K562 (cell line): Measurements from ENCODE around the gene GPHA2. TPM values are rescaled to one million over a fixed set of nuclear protein-coding genes. Genes with fewer than 3 reads are reported as not detected.

Experiments
- ATAC-seq: fragments of 200-7000 bp; cut with Tn5 transposase; 3 replicates; pipeline ENCODE4 v1.9.1; 2020; ENCODE audit warnings: moderate library complexity
- BruUV-seq: library from RNA; stranded (reverse); fragments of 400-500 nt; replicated peaks from 2 replicates; lab custom pipeline; 2021; lab: Mats Ljungman, UMichigan
- CTCF ChIA-PET: fragments of 300-600 bp; formaldehyde crosslinking; extraction: SDS; loops from one replicate; lab custom pipeline; 2021; ENCODE audit warnings: low intra/inter-chr PET ratio; lab: Yijun Ruan, JAX
- POLR2A ChIA-PET: fragments of 300-600, 350-650 bp; sonication (Branson Sonifier 250); formaldehyde crosslinking; extraction: SDS; loops from one replicate; lab custom pipeline; 2021; ENCODE audit warnings: antibody characterized with exemption, inconsistent platforms; lab: Yijun Ruan, JAX
- DNase-seq, 4 experiments: peaks; one replicate each; pipeline versions ENCODE4 v3.0.0 to v3.0.0-alpha.2; 2011 to 2018; ENCODE audit warnings: low spot score in 3 of 4, mixed read lengths in 3 of 4; ENCODE audit errors: extremely low read depth in 1 of 4
- FAIRE-seq: peaks from 2 replicates; lab custom pipeline; 2011; peaks lifted over from hg19 to GRCh38; lab: Jason Lieb, UNC
- H2AFZ ChIP-seq: 2 replicates; pipeline ENCODE4 v1.6.0; 2011; ENCODE audit warnings: low read depth, low read length, control low read depth, inconsistent platforms
- H3K27ac ChIP-seq: fragments of 200-600 bp; 3 replicates; pipeline ENCODE4 v1.8.0; 2011; ENCODE audit warnings: low read depth, mild to moderate bottlenecking, control low read depth, inconsistent platforms, low read length, moderate library complexity, mixed read lengths; ENCODE audit errors: extremely low read depth
- H3K27me3 ChIP-seq, 2 experiments: fragments of 300-600 bp in 1 of 2; 2 replicates in 1 of 2; 3 replicates in 1 of 2; pipeline versions ENCODE4 v1.6.0 to v1.8.0; 2011; ENCODE audit warnings: inconsistent platforms in 2 of 2, low read length in 2 of 2, mild to moderate bottlenecking in 1 of 2, mixed read lengths in 1 of 2, moderate library complexity in 1 of 2; ENCODE audit not compliant: control insufficient read depth in 2 of 2, insufficient read depth in 2 of 2
- H3K36me3 ChIP-seq: fragments of 300-600 bp; 3 replicates; pipeline ENCODE4 v1.8.0; 2011; ENCODE audit warnings: mild to moderate bottlenecking, low read length, inconsistent platforms; ENCODE audit not compliant: control insufficient read depth, insufficient read depth
- H3K4me1 ChIP-seq, 2 experiments: fragments of 200-600 bp in 1 of 2; replicated peaks in 1 of 2; 2 replicates in 1 of 2; 3 replicates in 1 of 2; pipeline versions ENCODE4 v1.5.1 to v1.8.0; 2011; ENCODE audit warnings: inconsistent platforms in 2 of 2, low read length in 2 of 2, mild to moderate bottlenecking in 1 of 2, mixed read lengths in 1 of 2, moderate library complexity in 1 of 2; ENCODE audit not compliant: control insufficient read depth in 2 of 2, insufficient read depth in 2 of 2
- H3K4me2 ChIP-seq: 2 replicates; pipeline ENCODE4 v1.6.1; 2011; ENCODE audit warnings: low read length, control low read depth, inconsistent platforms, mixed read lengths; ENCODE audit not compliant: insufficient read depth
- H3K4me3 ChIP-seq: fragments of 200-600 bp; sonication (generic), shearing (Covaris generic); 2 replicates; pipeline ENCODE4 v1.5.1; 2016; ENCODE audit warnings: control low read depth, inconsistent platforms
- H3K79me2 ChIP-seq: fragments of 200-600 bp; 3 replicates; pipeline ENCODE4 v1.8.0; 2011; ENCODE audit warnings: low read length, inconsistent platforms; ENCODE audit not compliant: control insufficient read depth, insufficient read depth
- H3K9ac ChIP-seq, 2 experiments: 2 replicates each; pipeline versions ENCODE4 v1.6.0 to v1.6.1; 2011; ENCODE audit warnings: low read depth in 2 of 2, low read length in 2 of 2, control low read depth in 1 of 2, inconsistent platforms in 1 of 2, mild to moderate bottlenecking in 1 of 2, mixed read lengths in 1 of 2; ENCODE audit not compliant: insufficient read depth in 1 of 2
- H3K9me1 ChIP-seq: one replicate; pipeline ENCODE4 v1.6.0; 2011; ENCODE audit warnings: inconsistent platforms, mild to moderate bottlenecking, low read length, moderate library complexity; ENCODE audit not compliant: control insufficient read depth, insufficient read depth
- H3K9me3 ChIP-seq: replicated peaks from 2 replicates; pipeline ENCODE4 v1.5.1; 2011; ENCODE audit warnings: low read depth, low read length, inconsistent platforms; ENCODE audit not compliant: control insufficient read depth, insufficient read depth
- H4K20me1 ChIP-seq: replicated peaks from 2 replicates; pipeline ENCODE4 v1.6.1; 2011; ENCODE audit warnings: low read length, inconsistent platforms, mixed read lengths; ENCODE audit not compliant: control insufficient read depth, insufficient read depth
- CCNT2 ChIP-seq: IDR thresholded peaks from 2 replicates; pipeline ENCODE4 v1.6.1; 2011; ENCODE audit warnings: borderline replicate concordance, low read depth, mild to moderate bottlenecking, moderate library complexity, mixed read lengths, low read length; ENCODE audit not compliant: insufficient read length; ENCODE audit errors: extremely low read depth
- FOSL1 ChIP-seq: fragments of 200-800 bp; sonication (Bioruptor generic); conservative IDR thresholded peaks from 2 replicates; pipeline ENCODE4 v1.6.1; 2016; ENCODE audit warnings: missing genetic modification characterization, missing compliant biosample characterization
- LEF1 ChIP-seq: fragments of 450-650 bp; IDR thresholded peaks from 2 replicates; pipeline ENCODE4 v1.6.1; 2016; ENCODE audit warnings: mild to moderate bottlenecking
- MAFF ChIP-seq: IDR thresholded peaks from 2 replicates; pipeline ENCODE4 v1.6.1; 2012; ENCODE audit warnings: low read length, improper control_type of control experiment
- MIER1 ChIP-seq: fragments of 450-650 bp; IDR thresholded peaks from 2 replicates; pipeline ENCODE4 v1.6.1; 2016; ENCODE audit warnings: antibody characterized with exemption, mild to moderate bottlenecking, low read depth
- MITF ChIP-seq: IDR thresholded peaks from 2 replicates; pipeline ENCODE4 v1.6.1; 2014; ENCODE audit warnings: antibody characterized with exemption
- POLR3A ChIP-seq: IDR thresholded peaks from 2 replicates; pipeline ENCODE4 v1.6.1; 2011; ENCODE audit warnings: borderline replicate concordance, mild to moderate bottlenecking, moderate library complexity; ENCODE audit not compliant: insufficient read length, insufficient read depth; ENCODE audit errors: extremely low read depth
- POU5F1 ChIP-seq: fragments of 150-350 bp; IDR thresholded peaks from 2 replicates; pipeline ENCODE4 v1.6.1; 2014; ENCODE audit warnings: borderline replicate concordance, low read length, low read depth, mild to moderate bottlenecking; ENCODE audit not compliant: partially characterized antibody
- SMC3 ChIP-seq: conservative IDR thresholded peaks from 2 replicates; pipeline ENCODE4 v1.6.1; 2011; ENCODE audit warnings: low read depth, low read length, improper control_type of control experiment; ENCODE audit not compliant: insufficient read depth
- XRCC3 ChIP-seq: fragments of 450-650 bp; IDR thresholded peaks from 2 replicates; pipeline ENCODE4 v1.6.1; 2017; ENCODE audit warnings: mild to moderate bottlenecking, moderate library complexity
- ZNF3 ChIP-seq: fragments of 250-450 bp; sonication (Bioruptor Pico); IDR thresholded peaks from 2 replicates; pipeline ENCODE4 v1.5.0; 2021; ENCODE audit warnings: mild to moderate bottlenecking, moderate library complexity
- ZNF699 ChIP-seq: fragments of 250-450 bp; sonication (Bioruptor Pico); IDR thresholded peaks from 2 replicates; pipeline ENCODE4 v1.8.0; 2021; ENCODE audit warnings: mild to moderate bottlenecking, moderate library complexity; ENCODE audit not compliant: insufficient replicate concordance
- ZSCAN32 ChIP-seq: fragments of 450-650 bp; formaldehyde crosslinking; IDR thresholded peaks from 2 replicates; pipeline ENCODE4 v1.4.0; 2020; ENCODE audit warnings: mild to moderate bottlenecking, moderate library complexity
- WGBS: fragments of 100-300 bp; shearing (Covaris generic); methylation state at CpG from one replicate; pipeline ENCODE4 v1.1.6; 2016; ENCODE audit warnings: low coverage, mixed read lengths; ENCODE audit not compliant: insufficient coverage; ENCODE audit errors: missing lambda C conversion rate; 5-methylcytosine and 5-hydroxymethylcytosine counted together
- in situ Hi-C: fragments of 300-500 bp; cut with MboI; formaldehyde crosslinking; loops from 4 replicates; pipeline ENCODE4 v1.15.0; 2018; ENCODE audit warnings: inconsistent platforms, mixed read lengths
- intact Hi-C: fragments of 100-400 bp; cut with micrococcal nuclease; formaldehyde crosslinking; loops from 2 replicates; pipeline ENCODE4 v1.14.2; 2022
- polyA plus RNA-seq, 8 experiments: library from polyadenylated mRNA; depleted of rRNA in 4 of 8; stranded (reverse) in 5 of 8; unstranded in 3 of 8; fragments of >200 nt; fragmentation: Nextera tagmentation in 2 of 8; fragmentation: Illumina TruSeq in 1 of 8; extraction: Ambion mirVana in 2 of 8; extraction: Trizol in 1 of 8; gene quantifications; 2 replicates each; pipeline versions ENCODE4 v1.2.1 to v1.2.3, GENCODE V29; 2011 to 2014; ENCODE audit warnings: inconsistent platforms in 1 of 8, missing spikeins in 1 of 8
- total RNA-seq, 7 experiments: library from RNA; depleted of rRNA in 6 of 7; stranded (reverse); fragments of >200 nt in 6 of 7; fragmentation: Illumina TruSeq in 2 of 7; extraction: Trizol in 2 of 7; gene quantifications; 2 replicates each; pipeline versions ENCODE4 v1.2.1 to v1.2.3, GENCODE V29; 2011 to 2021; ENCODE audit warnings: low replicate concordance in 1 of 7

GPHA2 gene
- total and polyA plus RNA-seq, 9 of the 15 experiments (the other 6 are each of a cell fraction or from before 2014, with no cell fraction given) = 0.17 to 0.22 TPM; not detected in 7

DNA sequence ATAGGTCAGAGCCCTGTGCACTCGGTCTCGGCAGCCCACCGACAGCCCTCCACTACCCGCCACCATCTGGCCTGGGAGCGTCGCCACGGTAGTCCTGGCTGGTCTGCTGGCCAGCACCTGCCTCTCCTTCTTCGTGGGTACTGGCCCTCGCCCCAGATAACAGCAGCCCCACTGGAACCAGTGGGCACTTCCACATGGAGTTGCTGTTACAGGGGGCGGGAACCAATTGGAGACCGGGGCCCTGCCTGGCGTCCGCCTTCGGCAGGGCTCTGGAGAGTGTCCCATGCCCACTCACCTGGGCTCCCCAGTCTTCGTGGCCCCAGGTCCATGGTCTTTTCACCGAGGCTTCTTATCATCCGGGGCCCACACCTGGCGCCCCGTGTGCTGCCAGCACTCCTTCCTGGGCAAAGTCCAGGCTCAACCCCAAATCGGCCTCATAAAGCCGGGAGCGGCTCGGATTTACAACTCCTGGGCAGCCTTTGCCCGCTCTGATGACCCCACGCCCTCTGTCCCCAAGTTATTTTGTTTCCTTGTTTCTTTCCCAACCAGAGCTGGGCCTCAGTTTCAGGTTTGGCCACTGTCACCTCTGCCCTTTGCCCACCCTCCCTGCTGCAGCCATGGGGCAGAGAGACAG, 44.4 kb downstream of the GPHA2 start:
- Histone ChIP-seq H3K27ac (no peak overlapping the region; the same call in 2 of the 3 replicates), H4K20me1 (no peaks in the 10 kb centered on the region), H3K4me3 (no peak overlapping the region), H3K9me1 (no peaks in the 10 kb centered on the region), H3K27me3 (no peaks in the 10 kb centered on the region), H3K4me1 (peaks cover 32 to 94% of the 10 kb centered on the region in 2 experiments), H3K4me2 (no peak overlapping the region), H2AFZ (no peak overlapping the region), H3K36me3 (peaks cover 14% of the 10 kb centered on the region; the same call in 1 of the 3 replicates), H3K9me3 (no peaks in the 10 kb centered on the region), H3K79me2 (no peaks in the 10 kb centered on the region), H3K9ac (peak overlapping the region in 1 of 2 experiments; percentile 71; a peak in 2 of 4 replicates)
- FAIRE-seq (no peak), DNase-seq (no peak), ATAC-seq (no peak)
- no peak for TF ChIP-seq ZNF699 (CRISPR knock-in tag)
- no TSS peak for BruUV-seq
- in situ Hi-C loops (loop anchor here (5.0 kb wide), 2 partner anchors 44 to 104 kb away; no protein-coding TSS in a partner anchor), intact Hi-C loops (loop anchor here (5.0 kb wide), 1 partner anchor 104 kb away; no protein-coding TSS in a partner anchor)
- ChIA-PET POLR2A (interaction anchor here (1.1 to 3.4 kb wide), 3 partner anchors 13 to 42 kb away, joined by 4 to 28 read pairs (median 4); partner anchors contain the start of gene EHD1), CTCF (no interaction called here)
- 89% methylated on average over 23 of the region's 25 CpGs for WGBS

DNA sequence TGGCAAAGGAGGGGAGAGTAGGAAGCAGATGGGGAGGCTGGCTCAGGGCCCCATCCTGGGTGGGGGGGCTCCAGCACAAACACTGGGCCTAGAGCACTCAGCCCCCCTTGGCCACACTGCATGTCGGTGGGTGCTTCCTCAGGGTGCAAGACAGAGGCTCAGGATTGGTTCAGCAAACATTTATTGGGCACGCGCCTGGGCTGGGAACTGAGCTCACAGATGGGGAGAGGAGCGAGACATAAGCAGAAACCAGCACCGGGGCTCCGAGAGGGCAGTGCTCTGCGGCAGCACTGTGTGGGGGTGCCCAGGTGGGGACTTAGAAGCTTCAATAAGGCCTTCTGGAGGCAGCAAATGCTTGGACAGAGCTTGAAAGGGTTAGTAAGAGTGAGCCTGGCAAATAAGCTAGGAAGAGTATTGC, 45.2 kb downstream of the GPHA2 start:
- Histone ChIP-seq H3K9ac (peak overlapping the region in 1 of 2 experiments; percentile 79; a peak in 2 of 4 replicates), H3K4me2 (no peak overlapping the region), H3K27me3 (no peaks in the 10 kb centered on the region), H4K20me1 (no peaks in the 10 kb centered on the region), H3K4me3 (no peak overlapping the region), H2AFZ (no peak overlapping the region; the same call in 1 of the 2 replicates), H3K9me3 (no peaks in the 10 kb centered on the region), H3K9me1 (no peaks in the 10 kb centered on the region), H3K36me3 (peaks cover 7% of the 10 kb centered on the region; the same call in 1 of the 3 replicates), H3K79me2 (no peaks in the 10 kb centered on the region), H3K27ac (no peak overlapping the region; the same call in 2 of the 3 replicates), H3K4me1 (peaks cover 39 to 90% of the 10 kb centered on the region in 2 experiments)
- FAIRE-seq = no peak
- intact Hi-C loops (loop anchor here (5.0 kb wide), 1 partner anchor 103 kb away; no protein-coding TSS in a partner anchor), in situ Hi-C loops (loop anchor here (5.0 kb wide), 2 partner anchors 43 to 103 kb away; no protein-coding TSS in a partner anchor)
- no peak for ATAC-seq
- 93% methylated on average over 6 of the region's 7 CpGs for WGBS
- DNase-seq = no peak
- ChIA-PET POLR2A (interaction anchor here (0.6 to 3.4 kb wide), 4 partner anchors 12 to 195 kb away, joined by 3 to 28 read pairs (median 4); partner anchors contain the start of gene EHD1), CTCF (no interaction called here)
- BruUV-seq = no TSS peak
- no peak for TF ChIP-seq FOSL1
- no peak for TF ChIP-seq XRCC3
- TF ChIP-seq MAFF = no peak
- no peak for TF ChIP-seq CCNT2
- no peak for TF ChIP-seq MITF
- TF ChIP-seq LEF1 = no peak
- no peak for TF ChIP-seq POU5F1
- no peak for TF ChIP-seq SMC3
- no peak for TF ChIP-seq POLR3A
- no peak for TF ChIP-seq ZNF3 (CRISPR knock-in tag)
- no peak for TF ChIP-seq MIER1
- no peak for TF ChIP-seq ZSCAN32 (CRISPR knock-in tag)
